AG04449 (cell line): ENCODE measurements around the gene C1orf35.

Experiments used
- CTCF ChIA-PET: fragments of 350-600 bp; formaldehyde crosslinking; extraction: SDS; loops from one replicate; lab custom pipeline; 2021; ENCODE audit warnings: antibody characterized with exemption; lab: Yijun Ruan, JAX
- POLR2A ChIA-PET: fragments of 400-600, 350-600 bp; formaldehyde crosslinking; extraction: SDS; loops from one replicate; lab custom pipeline; 2020; ENCODE audit warnings: antibody characterized with exemption, inconsistent platforms; lab: Yijun Ruan, JAX
- DNase-seq: peaks from one replicate; pipeline ENCODE4 v3.0.0-alpha.2; 2010; ENCODE audit warnings: low read depth, low spot score
- H3K4me3 ChIP-seq: 2 replicates; pipeline ENCODE4 v1.5.1; 2011; ENCODE audit warnings: low read depth, mild to moderate bottlenecking, control low read depth, low read length
- TF ChIP-seq, protein P1 (sequence below): IDR thresholded peaks from one replicate; pipeline ENCODE4 v1.5.1; 2011; ENCODE audit warnings: mild to moderate bottlenecking, moderate library complexity, low read length, control low read depth, inconsistent platforms; ENCODE audit not compliant: insufficient read depth; ENCODE audit errors: missing control alignments

The C1orf35 gene

DNA sequence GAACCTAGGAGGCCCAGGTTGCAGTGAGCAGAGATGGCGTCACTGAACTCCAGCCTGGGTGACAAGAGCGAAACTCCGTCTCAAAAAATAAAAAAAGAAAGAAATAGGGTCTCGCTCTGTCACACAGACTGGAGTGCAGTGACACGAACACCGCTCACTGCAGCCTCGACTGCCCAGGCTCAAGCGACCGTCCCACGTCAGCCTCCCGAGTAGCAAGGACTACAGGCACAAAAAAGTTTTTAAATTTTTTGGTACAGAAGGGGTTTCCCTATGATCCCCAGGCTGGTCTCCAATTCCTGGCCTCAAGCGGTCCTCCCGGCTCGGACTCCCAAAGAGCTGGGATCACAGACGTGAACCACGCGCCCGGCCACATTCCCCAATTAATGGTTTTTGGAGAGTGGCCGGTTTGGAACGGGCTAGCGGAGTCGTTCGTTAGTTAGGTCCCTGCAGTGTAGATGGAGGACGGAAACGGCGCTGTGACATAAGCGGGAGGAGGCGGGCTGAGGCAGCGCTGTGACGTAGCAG, 36.3 kb upstream of the C1orf35 start:
- ChIA-PET POLR2A (no interaction called here), CTCF (interaction anchor here (0.6 to 2.6 kb wide), 4 partner anchors 9 to 254 kb away, joined by 3 to 13 read pairs (median 4); no protein-coding TSS in a partner anchor)
- TF ChIP-seq, protein P1, sequence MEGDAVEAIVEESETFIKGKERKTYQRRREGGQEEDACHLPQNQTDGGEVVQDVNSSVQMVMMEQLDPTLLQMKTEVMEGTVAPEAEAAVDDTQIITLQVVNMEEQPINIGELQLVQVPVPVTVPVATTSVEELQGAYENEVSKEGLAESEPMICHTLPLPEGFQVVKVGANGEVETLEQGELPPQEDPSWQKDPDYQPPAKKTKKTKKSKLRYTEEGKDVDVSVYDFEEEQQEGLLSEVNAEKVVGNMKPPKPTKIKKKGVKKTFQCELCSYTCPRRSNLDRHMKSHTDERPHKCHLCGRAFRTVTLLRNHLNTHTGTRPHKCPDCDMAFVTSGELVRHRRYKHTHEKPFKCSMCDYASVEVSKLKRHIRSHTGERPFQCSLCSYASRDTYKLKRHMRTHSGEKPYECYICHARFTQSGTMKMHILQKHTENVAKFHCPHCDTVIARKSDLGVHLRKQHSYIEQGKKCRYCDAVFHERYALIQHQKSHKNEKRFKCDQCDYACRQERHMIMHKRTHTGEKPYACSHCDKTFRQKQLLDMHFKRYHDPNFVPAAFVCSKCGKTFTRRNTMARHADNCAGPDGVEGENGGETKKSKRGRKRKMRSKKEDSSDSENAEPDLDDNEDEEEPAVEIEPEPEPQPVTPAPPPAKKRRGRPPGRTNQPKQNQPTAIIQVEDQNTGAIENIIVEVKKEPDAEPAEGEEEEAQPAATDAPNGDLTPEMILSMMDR, result no peak
- no peak for DNase-seq
- H3K4me3 ChIP-seq, result peak overlapping the region; percentile 92

DNA sequence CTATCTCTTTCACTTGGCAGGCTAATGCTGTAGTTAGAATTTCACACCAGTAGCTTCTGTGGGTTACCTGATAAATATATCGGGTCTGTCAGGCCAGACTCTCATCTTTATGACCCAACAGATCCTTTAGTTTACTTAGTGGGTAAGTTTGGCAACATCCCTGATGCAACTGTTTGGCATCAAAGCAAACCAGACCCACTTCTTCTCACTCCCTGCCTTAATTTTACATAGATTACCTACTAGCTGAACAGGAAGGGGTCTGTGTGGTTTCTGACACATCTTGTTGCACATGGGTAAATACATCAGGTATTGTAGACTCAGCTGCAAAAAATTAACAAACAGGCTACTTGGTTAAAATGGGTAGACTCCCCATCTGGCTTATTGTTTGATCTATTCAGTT, 33.8 kb upstream of the C1orf35 start:
- CTCF ChIA-PET, result interaction anchor here (1.2 kb wide), 1 partner anchor 139 kb away, joined by 4 read pairs; no protein-coding TSS in a partner anchor
- POLR2A ChIA-PET, result no interaction called here
- TF ChIP-seq, protein P1, result no peak
- H3K4me3 ChIP-seq, result no peak overlapping the region
- no peak for DNase-seq

DNA sequence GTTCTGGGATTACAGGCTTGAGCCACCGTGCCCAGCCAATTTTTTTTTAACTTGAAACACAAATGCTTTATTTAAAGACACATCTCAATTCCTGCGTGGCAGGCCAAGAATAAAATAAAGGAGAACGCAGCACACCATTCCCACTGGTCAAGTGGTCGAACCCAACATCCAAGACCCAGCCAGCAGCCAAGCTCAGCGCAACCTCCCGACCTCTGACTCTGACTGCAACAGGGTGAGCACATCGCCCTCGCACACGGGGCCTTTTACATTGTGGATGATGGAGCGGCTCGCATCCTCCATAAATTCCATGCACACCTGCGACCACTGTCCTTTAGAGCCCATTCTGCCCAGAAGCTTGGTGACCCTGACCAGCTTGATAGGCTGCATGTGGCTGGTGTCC, 31.5 kb upstream of the C1orf35 start:
- H3K4me3 ChIP-seq, result no peak overlapping the region
- no peak for DNase-seq
- CTCF ChIA-PET, result interaction anchor here (1.3 kb wide), 1 partner anchor 382 kb away, joined by 3 read pairs; no protein-coding TSS in a partner anchor
- POLR2A ChIA-PET, result no interaction called here
- TF ChIP-seq, protein P1, result no peak

DNA sequence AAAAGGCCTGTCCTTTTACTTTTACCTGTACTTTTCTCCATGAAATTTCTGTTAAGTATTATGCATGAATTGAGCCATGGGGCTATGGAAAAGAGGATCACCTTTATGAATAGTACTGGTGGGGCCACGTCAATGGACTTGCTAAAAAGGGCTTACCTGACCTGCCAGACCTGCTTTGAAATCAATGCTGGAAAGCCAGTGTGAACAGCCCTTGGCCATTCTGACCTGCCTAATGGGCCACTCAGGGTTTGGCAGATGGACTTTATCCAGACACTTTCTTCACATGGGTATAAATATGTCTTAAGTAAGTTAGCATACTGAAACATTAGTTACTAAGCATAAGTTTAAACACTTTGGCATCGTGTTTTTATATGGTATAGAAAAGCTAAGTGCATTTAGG, 28.6 kb upstream of the C1orf35 start:
- H3K4me3 ChIP-seq, result no peak overlapping the region
- DNase-seq, result no peak
- ChIA-PET POLR2A (no interaction called here), CTCF (interaction anchor here (1.1 to 5.2 kb wide), 14 partner anchors 11 to 392 kb away, joined by 3 to 69 read pairs (median 12); partner anchors contain the start of genes IBA57 and MRPL55)
- TF ChIP-seq, protein P1, result no peak

DNA sequence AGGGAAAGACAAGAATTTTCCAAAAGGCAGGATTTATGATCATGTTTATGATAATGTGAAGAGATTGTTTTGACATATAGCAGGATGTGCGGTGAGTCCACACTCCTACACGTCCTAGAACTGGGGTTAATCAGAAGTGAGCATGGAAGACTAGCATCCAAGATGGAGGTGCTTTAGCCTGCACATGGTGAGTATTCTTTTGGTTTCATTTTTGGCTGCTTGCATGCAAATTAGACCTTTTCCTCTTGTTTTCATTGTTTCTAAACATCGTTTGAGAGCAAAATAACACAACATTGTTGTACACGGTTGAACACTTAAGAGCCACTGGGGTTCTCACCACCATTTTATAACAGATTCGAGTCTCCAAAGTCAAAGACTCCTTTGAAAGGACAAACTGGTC, 22.1 kb upstream of the C1orf35 start:
- CTCF ChIA-PET, result interaction anchor here (0.8 to 0.9 kb wide), 2 partner anchors 126 to 389 kb away, joined by 3 read pairs; no protein-coding TSS in a partner anchor
- TF ChIP-seq, protein P1, result no peak

DNA sequence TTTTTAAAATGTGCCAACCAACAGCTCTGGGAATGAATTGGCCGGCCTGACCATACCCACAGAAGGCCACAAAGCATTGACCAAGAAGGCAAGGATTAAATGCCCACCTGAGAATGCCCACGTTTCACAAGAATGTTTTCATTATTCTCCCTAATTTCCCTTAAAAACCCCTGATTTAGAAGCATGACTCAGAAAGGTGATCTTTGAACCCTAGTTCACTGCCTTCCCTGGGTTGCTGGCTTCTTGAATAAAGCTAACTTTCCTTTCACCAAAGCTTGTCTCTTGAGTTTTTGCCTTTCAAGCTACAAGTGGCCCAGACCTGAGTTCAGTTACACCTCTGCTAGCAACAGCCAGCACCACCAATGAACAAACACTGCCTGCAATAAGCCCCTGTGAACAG, 20.4 kb upstream of the C1orf35 start:
- H3K4me3 ChIP-seq, result no peak overlapping the region
- TF ChIP-seq, protein P1, result no peak
- DNase-seq, result no peak
- ChIA-PET CTCF (interaction anchor here (1.2 to 6.0 kb wide), 3 partner anchors 8 to 270 kb away, joined by 3 to 58 read pairs (median 9); no protein-coding TSS in a partner anchor), POLR2A (no interaction called here)

More for the DNA sequence above, 22.1 kb upstream of the C1orf35 start:
- no peak for DNase-seq
- no peak overlapping the region for H3K4me3 ChIP-seq
- POLR2A ChIA-PET, result no interaction called here
